UCSD-AML1 (cell line): ENCODE results near the gene RNF220.
A peak's percentile ranks its signal among the peaks of the same experiment; 100 is the strongest.
"Not testable (repeated sequence)": the region's sequence is repeated elsewhere in the genome, so short reads cannot be mapped to it uniquely, and the experiment has no call there.

ENCODE experiments used
- DNase-seq: peaks from one replicate; lab custom pipeline; 2025; ENCODE audit not compliant: unreplicated experiment; lab: John Stamatoyannopoulos, UW

RNF220 gene

DNA sequence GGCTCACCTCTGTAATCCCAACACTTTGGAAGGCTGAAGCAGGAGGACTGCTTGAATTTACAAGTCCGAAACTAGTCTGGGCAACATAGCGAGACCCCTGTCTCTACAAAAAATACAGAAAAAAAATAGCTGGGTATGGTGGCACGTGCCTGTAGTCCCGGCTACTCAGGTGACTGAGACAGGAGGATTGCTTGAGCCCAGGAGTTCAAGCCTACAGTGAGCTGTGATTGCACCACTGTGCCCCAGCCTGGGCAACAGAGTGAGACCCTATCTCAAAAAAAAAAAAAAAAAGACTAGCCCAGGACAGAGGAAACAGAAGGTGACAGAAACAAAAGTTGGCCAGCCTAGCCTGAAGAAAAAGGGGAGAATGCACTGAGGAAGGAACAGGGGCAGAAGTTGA is 290.6 kb downstream of the RNF220 start:
- DNase-seq = no peak

DNA sequence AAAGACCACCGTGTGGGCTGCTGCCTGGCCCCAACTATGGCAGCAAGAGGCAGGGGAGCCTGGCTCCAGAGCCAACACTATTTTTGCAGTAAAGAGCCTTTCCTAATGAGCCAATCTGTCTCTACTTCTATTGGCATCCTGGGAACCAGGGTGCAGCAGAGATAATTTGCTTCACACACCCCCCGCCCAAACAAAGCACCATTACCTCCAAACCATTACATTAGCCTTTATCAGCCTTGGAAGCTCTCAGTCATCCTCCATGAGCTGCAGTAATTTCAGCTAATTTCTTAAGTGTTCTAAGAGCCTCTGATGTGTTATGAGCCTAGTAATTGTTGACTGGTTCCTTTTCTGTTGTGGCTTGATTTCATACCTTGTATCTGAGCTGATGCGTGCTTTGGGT is 291.0 kb downstream of the RNF220 start:
- DNase-seq = no peak

DNA sequence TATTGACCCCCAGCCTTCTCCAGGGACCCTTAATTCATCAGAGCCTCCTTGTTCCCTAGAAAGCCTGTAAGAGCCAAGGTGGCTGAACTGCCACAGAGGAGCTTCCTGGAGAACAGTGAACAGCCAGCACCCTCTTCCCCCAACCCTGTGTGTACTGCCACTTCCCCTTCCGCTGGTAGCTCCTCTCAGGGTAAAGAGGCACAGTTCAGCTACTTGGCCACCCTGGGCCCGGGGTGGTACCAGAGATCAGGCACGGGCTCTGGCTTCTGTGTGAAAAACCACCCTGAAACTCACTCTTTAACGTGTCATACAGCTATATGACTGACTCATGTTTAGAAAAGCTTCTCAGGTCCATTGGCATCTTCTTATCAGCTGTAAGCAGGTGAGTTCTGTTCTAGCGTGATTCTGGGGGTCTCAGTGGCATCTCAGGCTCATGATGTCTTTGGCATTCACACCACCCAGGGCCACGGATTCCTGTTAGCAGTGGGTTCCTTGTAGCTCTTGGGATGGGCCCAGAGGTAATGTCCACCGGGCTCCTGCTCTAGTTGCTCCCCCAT is 291.8 kb downstream of the RNF220 start:
- peak; percentile 60 for DNase-seq

DNA sequence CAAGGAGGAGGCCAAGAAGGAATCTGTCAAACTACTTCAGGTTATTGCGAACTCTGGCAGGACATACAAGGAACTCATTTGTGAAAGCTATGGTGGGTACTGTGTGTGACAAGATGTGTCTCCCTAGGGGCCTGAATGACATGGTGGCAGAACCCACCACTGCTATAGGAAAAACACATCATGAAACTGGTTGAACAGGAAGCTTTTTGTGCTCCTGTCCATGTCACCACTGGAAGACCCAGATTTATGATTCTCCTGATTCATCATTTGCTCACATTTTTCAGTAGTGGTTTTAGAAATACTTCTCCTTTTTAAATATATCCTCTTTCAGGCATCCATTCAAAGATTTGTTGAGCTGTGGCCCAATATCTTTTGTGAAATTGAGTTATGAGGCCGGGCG is 293.1 kb downstream of the RNF220 start:
- no peak for DNase-seq

DNA sequence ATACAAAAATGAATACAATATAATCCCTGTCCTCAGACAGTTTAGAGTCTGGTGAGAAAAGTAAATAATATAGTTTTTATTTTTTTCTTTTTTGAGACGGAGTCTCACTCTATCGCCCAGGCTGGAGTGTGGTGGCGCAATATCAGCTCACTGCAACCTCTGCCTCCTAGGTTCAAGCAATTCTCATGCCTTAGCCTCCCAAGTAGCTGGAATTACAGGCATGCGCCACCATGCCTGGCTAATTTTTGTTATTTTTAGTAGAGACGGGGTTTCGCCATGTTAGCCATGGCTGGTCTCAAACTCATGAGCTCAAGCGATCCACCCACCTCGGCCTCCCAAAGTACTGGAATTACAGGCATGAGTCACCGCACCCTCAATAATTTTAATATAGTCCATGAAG is 294.3 kb downstream of the RNF220 start:
- not testable (repeated sequence) for DNase-seq

DNA sequence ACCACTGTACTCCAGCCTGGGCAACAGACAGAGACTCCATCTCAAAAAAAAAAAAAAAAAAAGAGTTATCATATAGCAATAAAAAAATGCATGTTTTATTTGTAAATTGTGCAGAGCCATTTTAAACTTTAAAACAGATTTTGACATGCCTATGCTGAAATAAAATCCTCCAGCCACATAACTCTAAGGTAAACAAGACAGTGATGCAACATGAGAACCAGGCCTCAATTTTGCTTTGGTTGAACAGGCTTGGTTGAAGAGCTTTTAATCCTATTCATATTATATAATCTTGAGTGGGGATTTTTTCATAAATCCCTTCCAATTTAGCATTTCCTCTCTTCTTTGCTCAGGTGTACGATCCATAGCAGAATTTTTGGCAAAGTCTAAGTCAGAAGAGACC is 295.5 kb downstream of the RNF220 start:
- no peak for DNase-seq

DNA sequence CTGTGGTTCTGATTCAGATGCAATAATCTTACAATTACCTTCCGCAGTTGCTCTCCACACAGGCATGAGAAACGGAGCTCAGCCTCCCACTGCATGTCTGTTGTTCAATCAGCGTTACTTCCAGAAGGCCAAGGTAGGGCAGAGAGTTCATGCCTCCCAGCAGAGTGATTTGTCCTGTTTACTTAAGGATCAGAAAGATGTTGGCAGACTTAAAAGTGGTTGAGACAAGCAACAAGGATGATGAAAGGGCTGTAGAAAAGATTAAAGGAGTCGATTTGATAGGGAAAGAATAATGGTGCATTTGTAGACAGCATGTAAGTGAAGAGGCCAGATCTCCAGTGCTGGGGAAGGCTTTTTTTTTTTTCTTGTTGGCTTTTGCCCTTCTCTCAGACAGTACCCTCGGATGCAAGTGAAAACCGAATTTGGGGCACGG is 296.1 kb downstream of the RNF220 start:
- no peak for DNase-seq
